Measurements from ENCODE around the gene GPR52. TPM values are rescaled to one million over a fixed set of nuclear protein-coding genes. Genes with fewer than 3 reads are reported as not detected.
"Not testable (repeated sequence)": the region's sequence is repeated elsewhere in the genome, so short reads cannot be mapped to it uniquely, and the experiment has no call there.

GPR52 gene
- total RNA-seq, 1 experiment from 2014 or later, result 0.90 TPM

DNA sequence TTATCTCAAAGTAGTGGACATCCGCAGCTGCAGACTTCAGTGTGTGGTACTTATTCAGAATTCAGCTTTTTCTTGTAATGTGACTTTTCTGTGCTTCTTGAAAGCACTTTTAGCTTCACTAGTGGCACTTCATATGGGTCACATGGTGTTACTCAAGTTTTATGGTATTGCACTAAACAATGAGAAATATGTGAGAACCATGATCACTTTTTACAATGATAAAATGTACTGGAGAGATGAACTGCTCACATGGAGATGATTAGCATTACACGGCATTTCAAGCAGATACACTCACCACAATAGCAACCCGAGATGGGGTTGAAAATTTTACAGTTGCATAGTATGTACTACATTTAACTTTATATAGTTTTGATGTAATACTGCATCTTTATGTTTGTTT, 40.1 kb upstream of the GPR52 start:
- Histone ChIP-seq H3K36me3 (ENCODE audit: insufficient read depth, low read length, poor library complexity, severe bottlenecking) (no peaks in the 10 kb centered on the region), H3K27me3 (replicated peaks; ENCODE audit: insufficient read depth, low read depth, low read length, poor library complexity) (no peaks in the 10 kb centered on the region), H3K4me1 (ENCODE audit: insufficient read depth, low read length, poor library complexity, severe bottlenecking) (no peaks in the 10 kb centered on the region), H3K27ac (ENCODE audit: low read depth, low read length, poor library complexity, severe bottlenecking) (no peak overlapping the region), H3K4me3 (ENCODE audit: low read depth, low read length, poor library complexity, severe bottlenecking) (no peak overlapping the region), H3K9me3 (ENCODE audit: low read depth, low read length, poor library complexity, severe bottlenecking) (no peaks in the 10 kb centered on the region)
- ChIA-PET POLR2A (ENCODE audit: low non-redundant PET) (no interaction called here), CTCF (interaction anchor here (0.6 kb wide), 1 partner anchor 739 kb away, joined by 10 read pairs; no protein-coding TSS in a partner anchor)
- no TSS peak for BruUV-seq (replicated peaks)
- no peak for DNase-seq (ENCODE audit: low spot score)
- intact Hi-C loops (cut with micrococcal nuclease; ENCODE audit: unreplicated experiment), result no loop called here
- TF ChIP-seq, protein P1, sequence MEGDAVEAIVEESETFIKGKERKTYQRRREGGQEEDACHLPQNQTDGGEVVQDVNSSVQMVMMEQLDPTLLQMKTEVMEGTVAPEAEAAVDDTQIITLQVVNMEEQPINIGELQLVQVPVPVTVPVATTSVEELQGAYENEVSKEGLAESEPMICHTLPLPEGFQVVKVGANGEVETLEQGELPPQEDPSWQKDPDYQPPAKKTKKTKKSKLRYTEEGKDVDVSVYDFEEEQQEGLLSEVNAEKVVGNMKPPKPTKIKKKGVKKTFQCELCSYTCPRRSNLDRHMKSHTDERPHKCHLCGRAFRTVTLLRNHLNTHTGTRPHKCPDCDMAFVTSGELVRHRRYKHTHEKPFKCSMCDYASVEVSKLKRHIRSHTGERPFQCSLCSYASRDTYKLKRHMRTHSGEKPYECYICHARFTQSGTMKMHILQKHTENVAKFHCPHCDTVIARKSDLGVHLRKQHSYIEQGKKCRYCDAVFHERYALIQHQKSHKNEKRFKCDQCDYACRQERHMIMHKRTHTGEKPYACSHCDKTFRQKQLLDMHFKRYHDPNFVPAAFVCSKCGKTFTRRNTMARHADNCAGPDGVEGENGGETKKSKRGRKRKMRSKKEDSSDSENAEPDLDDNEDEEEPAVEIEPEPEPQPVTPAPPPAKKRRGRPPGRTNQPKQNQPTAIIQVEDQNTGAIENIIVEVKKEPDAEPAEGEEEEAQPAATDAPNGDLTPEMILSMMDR (conservative IDR thresholded peaks at IDR 0.05; ENCODE audit: low read depth, low read length), result no peak
- no peak for TF ChIP-seq EZH2 (IDR thresholded peaks at IDR 0.05; ENCODE audit: borderline replicate concordance, low read depth, low read length, poor library complexity, severe bottlenecking)

DNA sequence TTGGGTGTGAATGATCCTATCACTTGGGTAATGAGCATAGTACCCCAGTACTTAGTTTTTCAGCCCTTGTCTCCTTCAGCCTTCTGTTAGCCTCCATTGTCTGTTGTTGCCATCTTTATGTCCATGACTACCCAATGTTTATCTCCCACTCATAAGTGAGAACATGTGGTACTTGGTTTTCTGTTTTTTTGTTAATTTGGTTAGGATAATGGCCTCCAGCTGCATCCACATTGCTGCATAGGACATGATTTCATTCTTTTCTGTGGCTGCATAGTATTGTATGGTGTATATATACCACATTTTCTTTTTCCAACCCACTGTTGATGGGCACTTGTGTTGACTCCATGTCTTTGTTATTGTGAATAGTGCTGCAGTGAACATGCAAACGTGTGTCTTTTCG, 39.6 kb upstream of the GPR52 start:
- Histone ChIP-seq H3K27me3 (replicated peaks; ENCODE audit: insufficient read depth, low read depth, low read length, poor library complexity) (no peaks in the 10 kb centered on the region), H3K4me1 (ENCODE audit: insufficient read depth, low read length, poor library complexity, severe bottlenecking) (no peaks in the 10 kb centered on the region), H3K9me3 (ENCODE audit: low read depth, low read length, poor library complexity, severe bottlenecking) (no peaks in the 10 kb centered on the region), H3K4me3 (ENCODE audit: low read depth, low read length, poor library complexity, severe bottlenecking) (no peak overlapping the region), H3K27ac (ENCODE audit: low read depth, low read length, poor library complexity, severe bottlenecking) (no peak overlapping the region), H3K36me3 (ENCODE audit: insufficient read depth, low read length, poor library complexity, severe bottlenecking) (no peaks in the 10 kb centered on the region)
- no peak for DNase-seq (ENCODE audit: low spot score)
- no TSS peak for BruUV-seq (replicated peaks)
- intact Hi-C loops (cut with micrococcal nuclease; ENCODE audit: unreplicated experiment), result no loop called here
- TF ChIP-seq, protein P1 (conservative IDR thresholded peaks at IDR 0.05; ENCODE audit: low read depth, low read length), result no peak
- no peak for TF ChIP-seq EZH2 (IDR thresholded peaks at IDR 0.05; ENCODE audit: borderline replicate concordance, low read depth, low read length, poor library complexity, severe bottlenecking)
- POLR2A ChIA-PET (ENCODE audit: low non-redundant PET), result no interaction called here
- CTCF ChIA-PET, result interaction anchor here (0.6 kb wide), 1 partner anchor 738 kb away, joined by 10 read pairs; no protein-coding TSS in a partner anchor

DNA sequence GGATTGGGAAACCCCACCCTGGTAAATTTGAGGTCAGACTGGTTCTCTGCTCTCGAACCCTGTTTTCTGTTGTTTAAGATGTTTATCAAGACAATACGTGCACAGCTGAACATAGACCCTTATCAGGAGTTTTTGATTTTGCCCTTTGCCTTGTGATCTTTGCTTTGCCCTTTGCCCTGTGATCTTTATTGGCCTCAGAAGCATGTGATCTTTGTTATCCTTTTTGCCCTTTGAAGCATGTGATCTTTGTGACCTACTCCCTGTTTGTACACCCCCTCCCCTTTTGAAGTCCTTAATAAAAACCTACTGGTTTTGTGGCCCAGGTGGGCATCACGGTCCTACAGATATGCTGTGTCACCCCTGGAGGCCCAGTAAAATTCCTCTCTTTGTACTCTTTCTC, 38.0 kb upstream of the GPR52 start:
- intact Hi-C loops (cut with micrococcal nuclease; ENCODE audit: unreplicated experiment); CTCF ChIA-PET; DNase-seq (ENCODE audit: low spot score); H3K27ac ChIP-seq (ENCODE audit: low read depth, low read length, poor library complexity, severe bottlenecking); H3K9me3 ChIP-seq (ENCODE audit: low read depth, low read length, poor library complexity, severe bottlenecking); H3K4me3 ChIP-seq (ENCODE audit: low read depth, low read length, poor library complexity, severe bottlenecking); H3K4me1 ChIP-seq (ENCODE audit: insufficient read depth, low read length, poor library complexity, severe bottlenecking); POLR2A ChIA-PET (ENCODE audit: low non-redundant PET); BruUV-seq (replicated peaks); H3K36me3 ChIP-seq (ENCODE audit: insufficient read depth, low read length, poor library complexity, severe bottlenecking); H3K27me3 ChIP-seq (replicated peaks; ENCODE audit: insufficient read depth, low read depth, low read length, poor library complexity): not testable (repeated sequence)

DNA sequence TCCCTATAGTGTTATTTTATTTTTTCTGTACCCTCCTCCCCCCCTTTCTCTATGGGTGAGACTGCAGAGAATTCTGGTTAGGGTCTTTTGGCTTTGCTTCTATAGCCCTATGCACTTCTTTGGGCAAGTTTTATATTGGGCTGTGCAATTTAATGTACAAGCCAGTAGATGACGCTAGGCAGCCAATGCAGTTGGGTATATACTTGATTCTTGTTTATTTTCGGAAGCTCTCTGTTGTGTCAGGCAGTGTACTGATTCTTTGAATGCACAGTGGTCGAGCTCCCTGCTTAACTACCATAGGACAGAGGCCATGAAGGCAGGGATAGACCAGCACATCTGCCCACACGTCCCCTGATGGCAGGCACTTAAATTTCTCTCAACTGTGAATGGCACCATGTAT, 34.1 kb upstream of the GPR52 start:
- no peaks in the 10 kb centered on the region for H3K9me3 ChIP-seq (ENCODE audit: low read depth, low read length, poor library complexity, severe bottlenecking)
- peak; percentile 10 for DNase-seq (ENCODE audit: low spot score)
- CTCF ChIA-PET, result no interaction called here
- H3K27ac ChIP-seq (ENCODE audit: low read depth, low read length, poor library complexity, severe bottlenecking), result no peak overlapping the region
- H3K4me1 ChIP-seq (ENCODE audit: insufficient read depth, low read length, poor library complexity, severe bottlenecking), result no peaks in the 10 kb centered on the region
- no peak overlapping the region for H3K4me3 ChIP-seq (ENCODE audit: low read depth, low read length, poor library complexity, severe bottlenecking)
- H3K27me3 ChIP-seq (replicated peaks; ENCODE audit: insufficient read depth, low read depth, low read length, poor library complexity), result no peaks in the 10 kb centered on the region
- H3K36me3 ChIP-seq (ENCODE audit: insufficient read depth, low read length, poor library complexity, severe bottlenecking), result no peaks in the 10 kb centered on the region
- intact Hi-C loops (cut with micrococcal nuclease; ENCODE audit: unreplicated experiment), result no loop called here
- BruUV-seq (replicated peaks), result no TSS peak
- no peak for TF ChIP-seq EZH2 (IDR thresholded peaks at IDR 0.05; ENCODE audit: borderline replicate concordance, low read depth, low read length, poor library complexity, severe bottlenecking)
- TF ChIP-seq, protein P1 (conservative IDR thresholded peaks at IDR 0.05; ENCODE audit: low read depth, low read length), result peak; percentile 44; the same call in 1 of the 2 replicates
- POLR2A ChIA-PET (ENCODE audit: low non-redundant PET), result no interaction called here

Data from A673 (cell line).